Liver (tissue), 9 donors: Measurements from ENCODE around the gene B3GALT4. TPM values are rescaled to one million over a fixed set of nuclear protein-coding genes. Genes with fewer than 3 reads are reported as not detected.

Experiments
- DNase-seq: peaks from one replicate; pipeline ENCODE4 v3.0.0-alpha.2; 2017; ENCODE audit warnings: low spot score
- H3K27ac ChIP-seq, 2 donors: one replicate each; pipeline ENCODE4 v1.7.0; 2013; ENCODE audit warnings: inconsistent platforms in 2 of 2, low read length in 2 of 2, control low read depth in 1 of 2, low read depth in 1 of 2, mild to moderate bottlenecking in 1 of 2
- H3K27me3 ChIP-seq, 4 donors: one replicate each; pipeline versions ENCODE4 v1.6.1 to v1.7.0; 2013; ENCODE audit warnings: low read length in 3 of 4, inconsistent platforms in 1 of 4, mild to moderate bottlenecking in 1 of 4, moderate library complexity in 1 of 4; ENCODE audit not compliant: control insufficient read depth in 4 of 4, insufficient read depth in 4 of 4
- H3K36me3 ChIP-seq, 4 donors: one replicate each; pipeline versions ENCODE4 v1.6.1 to v1.7.0; 2013; ENCODE audit warnings: low read length in 3 of 4, mild to moderate bottlenecking in 3 of 4, low read depth in 1 of 4, moderate library complexity in 1 of 4; ENCODE audit not compliant: control insufficient read depth in 4 of 4, insufficient read depth in 3 of 4
- H3K4me1 ChIP-seq, 4 donors: one replicate each; pipeline versions ENCODE4 v1.6.1 to v1.7.0; 2013; ENCODE audit warnings: low read length in 3 of 4, mild to moderate bottlenecking in 3 of 4, moderate library complexity in 1 of 4; ENCODE audit not compliant: control insufficient read depth in 4 of 4, insufficient read depth in 4 of 4
- H3K4me3 ChIP-seq, 3 donors: one replicate each; pipeline versions ENCODE4 v1.6.1 to v1.7.0; 2013; ENCODE audit warnings: low read length in 3 of 3, control low read depth in 1 of 3, low read depth in 1 of 3, mild to moderate bottlenecking in 1 of 3
- H3K9ac ChIP-seq, 2 donors: one replicate each; pipeline ENCODE4 v1.7.0; 2013; ENCODE audit warnings: low read length in 2 of 2, mild to moderate bottlenecking in 2 of 2, moderate library complexity in 2 of 2, control low read depth in 1 of 2, low read depth in 1 of 2
- H3K9me3 ChIP-seq, 4 donors: one replicate each; pipeline versions ENCODE4 v1.6.1 to v1.7.0; 2013; ENCODE audit warnings: low read length in 3 of 4; ENCODE audit not compliant: control insufficient read depth in 4 of 4
- FOXA1 ChIP-seq: IDR thresholded peaks from 2 replicates; pipeline ENCODE4 v1.6.1; 2016; ENCODE audit warnings: antibody characterized with exemption
- FOXA2 ChIP-seq: IDR thresholded peaks from 2 replicates; pipeline ENCODE4 v1.6.1; 2016; ENCODE audit warnings: antibody characterized with exemption
- GABPA ChIP-seq, 2 donors: IDR thresholded peaks in 1 of 2; conservative IDR thresholded peaks in 1 of 2; 2 replicates each; pipeline ENCODE4 v1.6.1; 2016; ENCODE audit warnings: antibody characterized with exemption in 2 of 2, mild to moderate bottlenecking in 1 of 2, moderate library complexity in 1 of 2
- HNF4A ChIP-seq, 2 donors: conservative IDR thresholded peaks; 2 replicates each; pipeline ENCODE4 v1.6.1; 2016; ENCODE audit warnings: antibody characterized with exemption in 2 of 2, mild to moderate bottlenecking in 2 of 2
- JUND ChIP-seq, 2 donors: IDR thresholded peaks; 2 replicates each; pipeline ENCODE4 v1.6.1; 2016; ENCODE audit warnings: antibody characterized with exemption in 2 of 2
- NR2F2 ChIP-seq: IDR thresholded peaks from 2 replicates; pipeline ENCODE4 v1.6.1; 2016; ENCODE audit warnings: antibody characterized with exemption
- REST ChIP-seq: IDR thresholded peaks from 2 replicates; pipeline ENCODE4 v1.6.1; 2016; ENCODE audit warnings: antibody characterized with exemption, mild to moderate bottlenecking
- RXRA ChIP-seq, 2 donors: IDR thresholded peaks; 2 replicates each; pipeline ENCODE4 v1.6.1; 2017 to 2018; ENCODE audit warnings: antibody characterized with exemption in 2 of 2, mild to moderate bottlenecking in 1 of 2
- TAF1 ChIP-seq: conservative IDR thresholded peaks from 2 replicates; pipeline ENCODE4 v1.6.1; 2016; ENCODE audit warnings: antibody characterized with exemption, mild to moderate bottlenecking
- YY1 ChIP-seq: IDR thresholded peaks from 2 replicates; pipeline ENCODE4 v1.6.1; 2016; ENCODE audit warnings: antibody characterized with exemption, mild to moderate bottlenecking
- ZBTB33 ChIP-seq: IDR thresholded peaks from 2 replicates; pipeline ENCODE4 v1.6.1; 2016; ENCODE audit warnings: antibody characterized with exemption
- WGBS: extraction: QIAGEN DNeasy Blood & Tissue Kit; methylation state at CpG from one replicate; pipeline ENCODE4 v1.1.7; 2013; 5-methylcytosine and 5-hydroxymethylcytosine counted together
- polyA plus RNA-seq, 2 donors: library from polyadenylated mRNA; stranded (reverse) in 1 of 2; unstranded in 1 of 2; fragments of 200-250 nt in 1 of 2; fragments of >200 nt in 1 of 2; fragmentation: Nextera tagmentation in 1 of 2; extraction: Ambion mirVana in 1 of 2; gene quantifications; one replicate each; pipeline versions ENCODE4 v1.2.1 to v1.2.3, GENCODE V29; 2013 to 2015
- total RNA-seq, 2 donors: library from RNA; depleted of rRNA; stranded (reverse); fragments of >200 nt; gene quantifications; one replicate each; pipeline ENCODE4 v1.2.3, GENCODE V29; 2014
- TF ChIP-seq, protein P1 (sequence below): IDR thresholded peaks from 2 replicates; pipeline ENCODE4 v1.6.1; 2016; ENCODE audit warnings: antibody characterized with exemption
- TF ChIP-seq, protein P2 (sequence below): IDR thresholded peaks from 2 replicates; pipeline ENCODE4 v1.6.1; 2016; ENCODE audit warnings: antibody characterized with exemption
- TF ChIP-seq, protein P3 (sequence below): fragments of 150-350 bp; IDR thresholded peaks from 2 replicates; pipeline ENCODE4 v1.5.1; 2017; ENCODE audit warnings: improper control_type of control experiment, low read depth, low read length; ENCODE audit not compliant: missing input control
- donor health status: healthy.
- donor health status: healthy.
- donor health status: healthy.
- donor health status: healthy.
- donor health status: healthy.

The B3GALT4 gene
- total and polyA plus RNA-seq, 4 donors: 1.5 to 2.7 (median 1.9) TPM

DNA sequence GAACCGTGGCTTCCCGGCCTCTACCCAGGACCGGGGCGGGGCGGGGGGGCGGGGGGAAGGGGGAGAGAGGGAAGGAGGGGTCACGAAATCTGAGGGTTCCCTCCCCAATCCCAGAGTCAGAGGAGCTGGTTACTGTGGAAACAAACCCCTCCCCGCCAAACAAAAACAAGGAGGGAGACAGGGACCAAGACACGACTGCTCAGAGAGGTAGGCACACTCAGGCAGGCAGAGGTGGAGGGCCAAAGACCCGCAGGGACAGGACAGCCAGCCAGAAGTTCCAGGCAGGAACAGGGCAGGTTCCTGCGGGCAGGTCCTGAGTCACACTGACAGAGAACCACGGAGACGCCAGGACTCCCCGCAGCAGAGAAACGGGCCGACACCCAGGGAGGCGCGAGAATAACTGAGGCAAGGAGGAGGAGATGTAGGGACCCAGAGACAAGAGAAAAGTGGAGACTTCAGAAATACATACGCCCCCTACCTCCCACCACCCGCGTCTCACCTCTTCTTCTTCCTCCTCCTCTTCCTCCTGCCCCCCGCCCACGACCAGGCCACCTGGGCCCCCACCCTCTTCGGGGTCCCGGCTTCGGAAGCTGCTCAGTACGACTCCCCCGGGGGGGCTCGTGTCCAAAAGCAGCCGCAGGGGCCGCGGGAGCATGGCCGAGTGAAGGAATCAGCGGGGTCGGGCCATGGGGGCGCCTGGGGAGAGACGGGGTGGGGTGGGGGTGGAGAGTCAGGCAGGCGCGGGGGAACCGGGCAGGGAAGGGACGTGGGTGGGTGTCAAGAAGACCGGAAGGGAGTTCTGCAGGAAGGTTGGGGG, 21.2 kb downstream of the B3GALT4 start:
- peaks cover 8 to 30% (median 25%) of the 10 kb centered on the region in 4 donors for H3K4me1 ChIP-seq
- WGBS: 1% methylated on average over 42 of the region's 42 CpGs
- H3K9ac ChIP-seq: peak overlapping the region; percentile 50 to 72
- H3K27me3 ChIP-seq: no peaks in the 10 kb centered on the region
- no peaks in the 10 kb centered on the region for H3K9me3 ChIP-seq
- TF ChIP-seq REST (no peak), YY1 (peak; percentile 6), JUND (IDR thresholded peaks at IDR 0.05) (no peak)
- TF ChIP-seq, protein P1, sequence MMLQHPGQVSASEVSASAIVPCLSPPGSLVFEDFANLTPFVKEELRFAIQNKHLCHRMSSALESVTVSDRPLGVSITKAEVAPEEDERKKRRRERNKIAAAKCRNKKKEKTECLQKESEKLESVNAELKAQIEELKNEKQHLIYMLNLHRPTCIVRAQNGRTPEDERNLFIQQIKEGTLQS: no peak
- peak overlapping the region; percentile 64 to 99 (median 73) for H3K4me3 ChIP-seq
- peak; percentile 69 for DNase-seq
- peak overlapping the region; percentile 95 to 98 for H3K27ac ChIP-seq
- H3K36me3 ChIP-seq: peaks cover under 1 to 19% (median 15%) of the 10 kb centered on the region in 4 donors

GRCh38 chr6:33298773-33299236, 21.9 kb downstream of the B3GALT4 start, which contains the start of gene RGL2:
Gene RGL2, minus strand, starts transcription at chr6:33298942. Its CDS starts 332 bp downstream, at chr6:33298610.
- Histone ChIP-seq H3K27ac (peak within 1 kb of the TSS; percentile 95 to 98), H3K9me3 (no peaks in the 10 kb centered on the region), H3K27me3 (no peaks in the 10 kb centered on the region), H3K36me3 (peaks cover 0 to 21% (median 14%) of the 10 kb centered on the region in 4 donors), H3K4me1 (peaks cover 8 to 30% (median 25%) of the 10 kb centered on the region in 4 donors), H3K4me3 (peak within 1 kb of the TSS; percentile 64 to 99 (median 89)), H3K9ac (peak within 1 kb of the TSS; percentile 82 to 91)
- under 1% methylated on average over 34 of the region's 34 CpGs for WGBS
- TF ChIP-seq GABPA (IDR thresholded peaks at IDR 0.05 in 1 of 2, conservative IDR thresholded peaks at IDR 0.05 in 1 of 2): no peak
- TF ChIP-seq REST: no peak
- TF ChIP-seq TAF1: no peak
- TF ChIP-seq ZBTB33: no peak
- TF ChIP-seq HNF4A (conservative IDR thresholded peaks at IDR 0.05): no peak
- no peak for TF ChIP-seq NR2F2
- no peak for TF ChIP-seq RXRA (IDR thresholded peaks at IDR 0.05)
- TF ChIP-seq YY1: no peak
- no peak for TF ChIP-seq FOXA2
- TF ChIP-seq JUND (IDR thresholded peaks at IDR 0.05): no peak
- TF ChIP-seq, protein P2, sequence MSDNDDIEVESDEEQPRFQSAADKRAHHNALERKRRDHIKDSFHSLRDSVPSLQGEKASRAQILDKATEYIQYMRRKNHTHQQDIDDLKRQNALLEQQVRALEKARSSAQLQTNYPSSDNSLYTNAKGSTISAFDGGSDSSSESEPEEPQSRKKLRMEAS: no peak
- TF ChIP-seq, protein P3, sequence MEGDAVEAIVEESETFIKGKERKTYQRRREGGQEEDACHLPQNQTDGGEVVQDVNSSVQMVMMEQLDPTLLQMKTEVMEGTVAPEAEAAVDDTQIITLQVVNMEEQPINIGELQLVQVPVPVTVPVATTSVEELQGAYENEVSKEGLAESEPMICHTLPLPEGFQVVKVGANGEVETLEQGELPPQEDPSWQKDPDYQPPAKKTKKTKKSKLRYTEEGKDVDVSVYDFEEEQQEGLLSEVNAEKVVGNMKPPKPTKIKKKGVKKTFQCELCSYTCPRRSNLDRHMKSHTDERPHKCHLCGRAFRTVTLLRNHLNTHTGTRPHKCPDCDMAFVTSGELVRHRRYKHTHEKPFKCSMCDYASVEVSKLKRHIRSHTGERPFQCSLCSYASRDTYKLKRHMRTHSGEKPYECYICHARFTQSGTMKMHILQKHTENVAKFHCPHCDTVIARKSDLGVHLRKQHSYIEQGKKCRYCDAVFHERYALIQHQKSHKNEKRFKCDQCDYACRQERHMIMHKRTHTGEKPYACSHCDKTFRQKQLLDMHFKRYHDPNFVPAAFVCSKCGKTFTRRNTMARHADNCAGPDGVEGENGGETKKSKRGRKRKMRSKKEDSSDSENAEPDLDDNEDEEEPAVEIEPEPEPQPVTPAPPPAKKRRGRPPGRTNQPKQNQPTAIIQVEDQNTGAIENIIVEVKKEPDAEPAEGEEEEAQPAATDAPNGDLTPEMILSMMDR: no peak
- no peak for TF ChIP-seq FOXA1
- TF ChIP-seq, protein P1: no peak
- DNase-seq: no peak
